DMS53 treated with DMSO at 0.1 percent for 48 hours (cell line): ENCODE results near the gene INPP5E.

Source experiments
- DNase-seq: peaks from one replicate; lab custom pipeline; 2025; ENCODE audit not compliant: unreplicated experiment; lab: John Stamatoyannopoulos, UW

Gene INPP5E

GRCh38 chr9:136448655-136449054 lies 9.0 kb upstream of the INPP5E start:
- DNase-seq: no peak

GRCh38 chr9:136447173-136447778 lies 7.6 kb upstream of the INPP5E start:
- no peak for DNase-seq

GRCh38 chr9:136445799-136446198 lies 6.2 kb upstream of the INPP5E start:
- DNase-seq: no peak

- no peak for DNase-seq
Measured at GRCh38 chr9:136444102-136444501, 4.5 kb upstream of the INPP5E start.

GRCh38 chr9:136443687-136444086 lies 4.0 kb upstream of the INPP5E start:
- DNase-seq: no peak

- no peak for DNase-seq
Measured at GRCh38 chr9:136443087-136443486, 3.4 kb upstream of the INPP5E start.

GRCh38 chr9:136442265-136442664 lies 2.6 kb upstream of the INPP5E start:
- DNase-seq: no peak

GRCh38 chr9:136441681-136442245 lies 2.1 kb upstream of the INPP5E start:
- DNase-seq: no peak

GRCh38 chr9:136441191-136441680 lies 1.6 kb upstream of the INPP5E start:
- DNase-seq: no peak

GRCh38 chr9:136438548-136439480 lies 831 bp downstream of the INPP5E start:
- DNase-seq: no peak

- DNase-seq: no peak
Measured at GRCh38 chr9:136437839-136438547, 1.7 kb downstream of the INPP5E start.

GRCh38 chr9:136437430-136437829 lies 2.2 kb downstream of the INPP5E start:
- DNase-seq: no peak

- DNase-seq: no peak
Measured at GRCh38 chr9:136436055-136436634, 3.5 kb downstream of the INPP5E start.

GRCh38 chr9:136434580-136435169 lies 5.0 kb downstream of the INPP5E start:
- no peak for DNase-seq

GRCh38 chr9:136433849-136434579 lies 5.6 kb downstream of the INPP5E start:
- DNase-seq: no peak

GRCh38 chr9:136433043-136433715 lies 6.5 kb downstream of the INPP5E start:
- DNase-seq: no peak

GRCh38 chr9:136432591-136432990 lies 7.1 kb downstream of the INPP5E start:
- no peak for DNase-seq

GRCh38 chr9:136431782-136432350 lies 7.8 kb downstream of the INPP5E start:
- DNase-seq: no peak
